Measurements from ENCODE around the gene MAST4. TPM values are rescaled to one million over a fixed set of nuclear protein-coding genes. Genes with fewer than 3 reads are reported as not detected.

The MAST4 gene
- total RNA-seq, 4 donors from 2014 or later = 55.3 to 148 (median 110) TPM

DNA sequence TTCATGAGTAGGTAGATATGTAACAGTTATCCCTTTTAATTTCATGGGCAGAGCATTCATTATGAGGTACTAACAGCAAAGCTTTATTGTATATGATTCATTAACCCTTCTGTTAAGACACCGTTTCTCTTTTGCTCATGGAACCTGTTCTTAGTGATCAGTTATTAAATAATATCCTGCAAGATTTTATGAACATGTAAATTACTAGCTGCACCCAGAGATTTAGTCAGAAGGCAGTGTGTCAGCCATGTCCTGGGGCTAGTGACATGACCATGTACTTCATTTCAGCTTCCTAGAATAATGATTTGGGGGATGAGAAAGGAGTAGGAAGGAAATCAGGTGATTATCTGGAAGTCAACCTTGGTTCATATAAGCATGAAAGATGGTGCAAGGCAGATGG lies 7.0 kb downstream of the MAST4 start:
- intact Hi-C loops (cut with DNase I) = no loop called here

DNA sequence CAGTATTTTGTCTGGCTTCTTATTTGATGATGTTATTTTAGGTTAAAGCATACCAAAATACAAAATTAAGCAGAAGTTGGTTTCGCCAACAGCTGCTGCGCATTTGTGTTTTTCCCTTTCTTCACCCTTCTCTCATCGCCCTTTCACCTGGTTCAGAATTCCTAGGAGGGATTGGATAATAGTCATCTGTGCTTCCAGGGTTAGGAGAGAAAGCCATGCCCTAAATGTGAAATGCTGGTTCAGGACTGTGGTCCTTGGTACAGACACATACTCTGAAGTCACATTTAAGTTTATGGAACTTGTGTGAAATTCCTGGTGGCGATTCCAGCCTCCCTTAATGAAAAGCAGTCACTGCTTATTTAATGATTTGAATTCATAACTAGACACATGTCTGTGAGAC lies 7.7 kb downstream of the MAST4 start:
- 92% methylated on average over 3 to 4 of the region's 4 CpGs for WGBS, 2 donors
- Histone ChIP-seq H3K36me3 (no peaks in the 10 kb centered on the region), H3K4me3 (no peak overlapping the region), H3K27ac (no peak overlapping the region), H3K9me3 (no peaks in the 10 kb centered on the region), H3K4me1 (peaks cover 0 to under 1% (median 0%) of the 10 kb centered on the region in 3 donors), H3K27me3 (peaks cover 0 to 40% (median 0%) of the 10 kb centered on the region in 4 donors)
- intact Hi-C loops (cut with DNase I) = no loop called here
- TF ChIP-seq POLR2A (IDR thresholded peaks at IDR 0.05) = no peak
- TF ChIP-seq, protein P1, sequence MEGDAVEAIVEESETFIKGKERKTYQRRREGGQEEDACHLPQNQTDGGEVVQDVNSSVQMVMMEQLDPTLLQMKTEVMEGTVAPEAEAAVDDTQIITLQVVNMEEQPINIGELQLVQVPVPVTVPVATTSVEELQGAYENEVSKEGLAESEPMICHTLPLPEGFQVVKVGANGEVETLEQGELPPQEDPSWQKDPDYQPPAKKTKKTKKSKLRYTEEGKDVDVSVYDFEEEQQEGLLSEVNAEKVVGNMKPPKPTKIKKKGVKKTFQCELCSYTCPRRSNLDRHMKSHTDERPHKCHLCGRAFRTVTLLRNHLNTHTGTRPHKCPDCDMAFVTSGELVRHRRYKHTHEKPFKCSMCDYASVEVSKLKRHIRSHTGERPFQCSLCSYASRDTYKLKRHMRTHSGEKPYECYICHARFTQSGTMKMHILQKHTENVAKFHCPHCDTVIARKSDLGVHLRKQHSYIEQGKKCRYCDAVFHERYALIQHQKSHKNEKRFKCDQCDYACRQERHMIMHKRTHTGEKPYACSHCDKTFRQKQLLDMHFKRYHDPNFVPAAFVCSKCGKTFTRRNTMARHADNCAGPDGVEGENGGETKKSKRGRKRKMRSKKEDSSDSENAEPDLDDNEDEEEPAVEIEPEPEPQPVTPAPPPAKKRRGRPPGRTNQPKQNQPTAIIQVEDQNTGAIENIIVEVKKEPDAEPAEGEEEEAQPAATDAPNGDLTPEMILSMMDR (IDR thresholded peaks at IDR 0.05) = no peak
- no peak for DNase-seq

More for the DNA sequence above, 7.0 kb downstream of the MAST4 start:
- Histone ChIP-seq H3K9me3 (no peaks in the 10 kb centered on the region), H3K4me1 (peaks cover 0 to 7% (median 0%) of the 10 kb centered on the region in 3 donors), H3K27ac (no peak overlapping the region), H3K4me3 (no peak overlapping the region), H3K27me3 (peaks cover 0 to 44% (median 0%) of the 10 kb centered on the region in 4 donors), H3K36me3 (no peaks in the 10 kb centered on the region)
- no peak for DNase-seq
- 42 to 50% methylated on average over 1 of the region's 1 CpG for WGBS, 2 donors
- TF ChIP-seq, protein P1 (IDR thresholded peaks at IDR 0.05) = no peak
- no peak for TF ChIP-seq POLR2A (IDR thresholded peaks at IDR 0.05)

DNA sequence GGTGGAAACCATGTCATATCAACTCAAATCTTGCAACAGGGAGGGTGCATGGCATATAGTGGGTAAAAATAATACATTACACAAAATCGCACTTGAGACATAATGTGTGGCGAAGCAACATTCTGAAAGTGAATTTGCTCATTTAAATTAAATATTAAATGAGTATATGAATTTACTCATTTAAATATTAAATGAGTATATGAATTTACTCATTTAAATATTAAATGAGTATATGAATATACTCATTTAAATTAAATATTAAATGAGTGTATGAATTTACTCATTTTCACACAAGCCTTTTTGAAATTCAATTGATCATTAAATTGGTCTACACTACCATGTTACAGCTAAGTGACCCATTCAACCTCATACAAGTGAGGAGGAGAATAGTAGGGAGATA lies 10.5 kb downstream of the MAST4 start:
- H3K4me3 ChIP-seq = no peak overlapping the region
- no peaks in the 10 kb centered on the region for H3K4me1 ChIP-seq
- H3K36me3 ChIP-seq = no peaks in the 10 kb centered on the region
- H3K27me3 ChIP-seq = peaks cover 0 to 12% (median 0%) of the 10 kb centered on the region in 4 donors
- WGBS, 2 donors = 90 to 96% methylated on average over 2 of the region's 2 CpGs
- no peak overlapping the region for H3K27ac ChIP-seq
- DNase-seq = no peak
- TF ChIP-seq, protein P1 (IDR thresholded peaks at IDR 0.05) = no peak
- TF ChIP-seq POLR2A (IDR thresholded peaks at IDR 0.05) = no peak
- no peaks in the 10 kb centered on the region for H3K9me3 ChIP-seq
- intact Hi-C loops (cut with DNase I) = no loop called here

DNA sequence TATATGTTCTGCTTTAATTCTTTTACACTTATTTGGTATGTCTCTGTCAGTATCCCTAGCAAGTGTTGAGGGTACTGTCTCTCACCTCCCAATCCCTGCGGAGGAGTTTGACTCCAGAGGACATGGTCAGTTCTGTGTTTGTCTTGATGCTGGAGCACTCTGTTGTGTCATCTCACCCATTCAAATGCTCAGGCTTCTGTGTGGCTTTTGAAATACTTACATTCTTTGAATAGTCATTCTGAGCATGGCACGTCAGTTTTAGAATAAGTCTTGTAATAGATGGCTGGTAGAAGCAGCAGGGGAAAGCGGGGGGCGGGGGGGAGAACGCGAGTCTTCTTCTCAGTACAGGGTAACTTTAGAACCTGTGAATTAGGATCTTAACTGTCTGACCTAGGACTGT lies 12.3 kb downstream of the MAST4 start:
- DNase-seq = no peak

DNA sequence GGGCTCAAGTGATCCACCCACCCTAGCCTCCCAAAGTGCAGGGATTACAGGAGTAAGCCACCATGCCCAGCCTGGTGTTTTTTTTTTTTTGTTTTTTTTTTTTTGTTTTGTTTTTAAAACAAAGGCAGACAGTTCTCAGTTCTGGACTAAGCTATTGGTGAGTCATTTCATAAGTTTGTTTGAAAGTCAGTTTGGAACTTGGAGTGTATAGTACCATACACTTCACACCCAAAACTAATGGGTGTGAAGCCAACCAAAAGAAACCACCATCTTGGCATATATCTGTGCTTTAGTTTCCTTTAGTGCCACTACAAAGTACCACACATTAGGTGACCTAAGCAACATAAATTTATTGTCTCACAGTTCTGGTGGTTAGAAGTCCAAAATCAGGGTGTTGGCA lies 13.4 kb downstream of the MAST4 start:
- DNase-seq = no peak
- Histone ChIP-seq H3K9me3 (no peaks in the 10 kb centered on the region), H3K27ac (no peak overlapping the region), H3K36me3 (no peaks in the 10 kb centered on the region), H3K4me3 (no peak overlapping the region), H3K27me3 (peaks cover 0 to 3% (median 0%) of the 10 kb centered on the region in 4 donors), H3K4me1 (no peaks in the 10 kb centered on the region)
- TF ChIP-seq POLR2A (IDR thresholded peaks at IDR 0.05) = no peak
- TF ChIP-seq, protein P1 (IDR thresholded peaks at IDR 0.05) = no peak
- intact Hi-C loops (cut with DNase I) = no loop called here

More for the DNA sequence above, 12.3 kb downstream of the MAST4 start:
- WGBS, 2 donors = 90 to 92% methylated on average over 6 of the region's 6 CpGs
- TF ChIP-seq, protein P1 (IDR thresholded peaks at IDR 0.05) = no peak
- no peak for TF ChIP-seq POLR2A (IDR thresholded peaks at IDR 0.05)
- Histone ChIP-seq H3K9me3 (no peaks in the 10 kb centered on the region), H3K27me3 (peaks cover 0 to 3% (median 0%) of the 10 kb centered on the region in 4 donors), H3K36me3 (no peaks in the 10 kb centered on the region), H3K4me1 (no peaks in the 10 kb centered on the region), H3K4me3 (no peak overlapping the region), H3K27ac (no peak overlapping the region)
- intact Hi-C loops (cut with DNase I) = no loop called here

Measured in esophagus squamous epithelium (tissue), 5 donors.